CD14-positive monocyte (primary cell): ENCODE results near the gene ZFX. TPM values are rescaled to one million over a fixed set of nuclear protein-coding genes. Genes with fewer than 3 reads are reported as not detected.

Experiments
- DNase-seq, 3 donors: peaks; one replicate each; pipeline ENCODE4 v3.0.0-alpha.2; 2011 to 2022
- H2AFZ ChIP-seq: 2 replicates; pipeline ENCODE4 v1.6.0; 2012; ENCODE audit warnings: mild to moderate bottlenecking, low read depth, low read length, inconsistent platforms; ENCODE audit not compliant: insufficient read depth, poor library complexity, severe bottlenecking
- H3K27ac ChIP-seq, 2 donors: 1 replicate in 1 of 2; 2 replicates in 1 of 2; pipeline ENCODE4 v1.5.1; 2012 to 2013; ENCODE audit warnings: low read length in 2 of 2, control low read depth in 1 of 2, inconsistent platforms in 1 of 2, low read depth in 1 of 2, mild to moderate bottlenecking in 1 of 2
- H3K27me3 ChIP-seq, 2 donors: one replicate each; pipeline versions ENCODE4 v1.6.0 to v1.6.1; 2011 to 2013; ENCODE audit warnings: low read length in 2 of 2; ENCODE audit not compliant: control insufficient read depth in 2 of 2, insufficient read depth in 2 of 2
- H3K36me3 ChIP-seq, 2 donors: replicated peaks in 1 of 2; 1 replicate in 1 of 2; 2 replicates in 1 of 2; pipeline versions ENCODE4 v1.5.1 to v1.6.1; 2012 to 2013; ENCODE audit warnings: low read length in 2 of 2, control low read depth in 1 of 2, inconsistent platforms in 1 of 2, mild to moderate bottlenecking in 1 of 2; ENCODE audit not compliant: insufficient read depth in 2 of 2, control insufficient read depth in 1 of 2
- H3K4me1 ChIP-seq, 2 donors: 1 replicate in 1 of 2; 2 replicates in 1 of 2; pipeline versions ENCODE4 v1.5.1 to v1.6.1; 2012 to 2013; ENCODE audit warnings: low read length in 2 of 2, control low read depth in 1 of 2, inconsistent platforms in 1 of 2, mild to moderate bottlenecking in 1 of 2, moderate library complexity in 1 of 2; ENCODE audit not compliant: insufficient read depth in 2 of 2, control insufficient read depth in 1 of 2
- H3K4me2 ChIP-seq: replicated peaks from 2 replicates; pipeline ENCODE3; 2012; ENCODE audit warnings: low read length, moderate library complexity, mild to moderate bottlenecking; ENCODE audit not compliant: poor library complexity, severe bottlenecking; ENCODE audit errors: extremely low read depth
- H3K4me3 ChIP-seq, 3 experiments: fragments of 200-600 bp in 1 of 3; sonication (generic) in 1 of 3; replicated peaks in 1 of 3; 1 replicate in 2 of 3; 2 replicates in 1 of 3; pipeline ENCODE4 v1.5.1; 2011 to 2013; ENCODE audit warnings: low read length in 3 of 3, mild to moderate bottlenecking in 3 of 3, control low read depth in 2 of 3, low read depth in 2 of 3, inconsistent platforms in 1 of 3, moderate library complexity in 1 of 3
- H3K79me2 ChIP-seq: 2 replicates; pipeline ENCODE4 v1.6.0; 2012; ENCODE audit warnings: mild to moderate bottlenecking, control low read depth, inconsistent platforms, low read length, moderate library complexity; ENCODE audit not compliant: insufficient read depth
- H3K9ac ChIP-seq: 2 replicates; pipeline ENCODE4 v1.6.0; 2017; ENCODE audit warnings: low read length, mild to moderate bottlenecking; ENCODE audit not compliant: insufficient read depth, poor library complexity, severe bottlenecking
- H3K9me3 ChIP-seq, 2 donors: replicated peaks in 1 of 2; 1 replicate in 1 of 2; 2 replicates in 1 of 2; pipeline versions ENCODE4 v1.5.1 to v1.6.1; 2012 to 2013; ENCODE audit warnings: low read length in 2 of 2, control low read depth in 1 of 2; ENCODE audit not compliant: control insufficient read depth in 1 of 2, insufficient read depth in 1 of 2
- H4K20me1 ChIP-seq: 2 replicates; pipeline ENCODE4 v1.6.0; 2012; ENCODE audit warnings: mild to moderate bottlenecking, low read length, control low read depth, moderate library complexity; ENCODE audit not compliant: insufficient read depth
- H3K27ac Mint-ChIP-seq, 7 donors: one replicate each; pipeline ENCODE4 v1.8.0; 2020; ENCODE audit warnings: mild to moderate bottlenecking in 7 of 7, mixed read lengths in 7 of 7, moderate library complexity in 6 of 7, inconsistent platforms in 2 of 7
- H3K27me3 Mint-ChIP-seq, 3 donors: one replicate each; pipeline ENCODE4 v1.8.0; 2021 to 2022; ENCODE audit warnings: low read depth in 3 of 3, mild to moderate bottlenecking in 3 of 3, mixed read lengths in 3 of 3, moderate library complexity in 3 of 3, inconsistent platforms in 1 of 3
- H3K36me3 Mint-ChIP-seq, 2 donors: one replicate each; pipeline ENCODE4 v1.8.0; 2020; ENCODE audit warnings: mixed read lengths in 2 of 2, inconsistent platforms in 1 of 2, mild to moderate bottlenecking in 1 of 2
- H3K4me1 Mint-ChIP-seq: one replicate; pipeline ENCODE4 v1.8.0; 2020; ENCODE audit warnings: mild to moderate bottlenecking, mixed read lengths
- H3K4me3 Mint-ChIP-seq, 2 donors: one replicate each; pipeline ENCODE4 v1.8.0; 2020; ENCODE audit warnings: mild to moderate bottlenecking in 2 of 2, mixed read lengths in 2 of 2, moderate library complexity in 1 of 2
- H3K9me3 Mint-ChIP-seq, 7 donors: one replicate each; pipeline ENCODE4 v1.8.0; 2020 to 2022; ENCODE audit warnings: mixed read lengths in 7 of 7, mild to moderate bottlenecking in 6 of 7, moderate library complexity in 6 of 7, inconsistent platforms in 2 of 7
- CTCF ChIP-seq: fragments of 200-600 bp; IDR thresholded peaks from one replicate; pipeline ENCODE4 v1.8.0; 2022; ENCODE audit warnings: antibody characterized with exemption, mild to moderate bottlenecking
- WGBS: methylation state at CpG from one replicate; pipeline ENCODE4 v1.1.5; 2013; ENCODE audit warnings: missing lambda C conversion rate; ENCODE audit not compliant: insufficient coverage; 5-methylcytosine and 5-hydroxymethylcytosine counted together
- intact Hi-C, 2 donors: fragments of 100-400 bp; cut with micrococcal nuclease; formaldehyde crosslinking; loops; one replicate each; pipeline versions ENCODE4 v1.15.0 to v1.15.1; 2023
- polyA plus RNA-seq, 3 donors: library from polyadenylated mRNA; depleted of rRNA in 1 of 3; unstranded in 2 of 3; stranded (reverse) in 1 of 3; fragments of 300-500 nt in 2 of 3; fragments of >200 nt in 1 of 3; fragmentation: Illumina TruSeq in 2 of 3; gene quantifications; 1 replicate in 2 of 3; 2 replicates in 1 of 3; pipeline ENCODE4 v1.2.3, GENCODE V29; 2012 to 2021

Gene ZFX
- polyA plus RNA-seq, 3 donors: 22.3 to 31.1 (median 30.2) TPM

- intact Hi-C loops: loop anchor here (2.0 to 5.0 kb wide), 3 partner anchors 97 to 326 kb away; partner anchors contain the start of genes APOO (in 1 of the 2), CXorf58 (in 1 of the 2) and EIF2S3 (in 1 of the 2)
- Histone ChIP-seq H3K9me3 (no peaks in the 10 kb centered on the region), H3K27me3 (no peaks in the 10 kb centered on the region), H3K4me1 (peaks cover 19 to 51% of the 10 kb centered on the region in 2 donors), H3K79me2 (peaks cover 69% of the 10 kb centered on the region), H2AFZ (no peak overlapping the region), H3K4me3 (peak overlapping the region in 2 of 3 experiments; percentile 85 to 91), H3K4me2 (peak overlapping the region; percentile 94), H4K20me1 (peaks cover 62% of the 10 kb centered on the region), H3K27ac (peak overlapping the region in 1 of 2 donors; percentile 87), H3K36me3 (peaks cover 4 to 24% of the 10 kb centered on the region in 2 donors), H3K9ac (peak overlapping the region; percentile 96)
- H3K27ac Mint-ChIP-seq: peak overlapping the region; percentile 84 to 94 (median 90)
- no peaks in the 10 kb centered on the region for H3K9me3 Mint-ChIP-seq
- H3K4me1 Mint-ChIP-seq: peaks cover 42% of the 10 kb centered on the region
- peaks cover 14 to 36% of the 10 kb centered on the region in 2 donors for H3K36me3 Mint-ChIP-seq
- DNase-seq: no peak
- no peak for TF ChIP-seq CTCF
- WGBS: 80% methylated on average over 1 of the region's 8 CpGs
- H3K27me3 Mint-ChIP-seq: no peaks in the 10 kb centered on the region
- peak overlapping the region; percentile 79 to 89 for H3K4me3 Mint-ChIP-seq
Measured at GRCh38 chrX:24151513-24151912, 2.0 kb downstream of the ZFX start.

- H3K36me3 ChIP-seq: peaks cover 4 to 35% of the 10 kb centered on the region in 2 donors
- H3K27me3 Mint-ChIP-seq: no peaks in the 10 kb centered on the region
- no peak overlapping the region for H2AFZ ChIP-seq
- intact Hi-C loops: loop anchor here (5.0 kb wide), 2 partner anchors 246 to 324 kb away; partner anchors contain the start of genes APOO (in 1 of the 2) and CXorf58 (in 1 of the 2)
- peaks cover 17 to 33% of the 10 kb centered on the region in 2 donors for H3K4me1 ChIP-seq
- DNase-seq: peak in 1 of 3 donors; percentile 10
- H3K36me3 Mint-ChIP-seq: peaks cover 14 to 48% of the 10 kb centered on the region in 2 donors
- H3K9ac ChIP-seq: no peak overlapping the region
- H3K27me3 ChIP-seq: no peaks in the 10 kb centered on the region
- H3K9me3 Mint-ChIP-seq: no peaks in the 10 kb centered on the region
- H3K79me2 ChIP-seq: peaks cover 87% of the 10 kb centered on the region
- no peak overlapping the region for H3K4me2 ChIP-seq
- peak overlapping the region; percentile 12 to 85 (median 66) for H3K27ac Mint-ChIP-seq
- TF ChIP-seq CTCF: no peak
- no peak overlapping the region for H3K4me3 ChIP-seq
- WGBS: no CpG with 5 or more reads among the region's 4 CpGs
- peaks cover 80% of the 10 kb centered on the region for H4K20me1 ChIP-seq
- peaks cover 33% of the 10 kb centered on the region for H3K4me1 Mint-ChIP-seq
- no peaks in the 10 kb centered on the region for H3K9me3 ChIP-seq
- H3K4me3 Mint-ChIP-seq: no peak overlapping the region
- peak overlapping the region in 1 of 2 donors; percentile 52 for H3K27ac ChIP-seq
Measured at GRCh38 chrX:24153178-24153795, 3.8 kb downstream of the ZFX start.
